HG02571 (cell line): ENCODE measurements around the gene NTMT1.

Source experiments
- ATAC-seq: cut with Tn5 transposase; IDR thresholded peaks from one replicate; pipeline ENCODE4 v1.9.1; 2021; ENCODE audit warnings: mild to moderate bottlenecking, moderate library complexity; ENCODE audit not compliant: unreplicated experiment

NTMT1 gene

DNA sequence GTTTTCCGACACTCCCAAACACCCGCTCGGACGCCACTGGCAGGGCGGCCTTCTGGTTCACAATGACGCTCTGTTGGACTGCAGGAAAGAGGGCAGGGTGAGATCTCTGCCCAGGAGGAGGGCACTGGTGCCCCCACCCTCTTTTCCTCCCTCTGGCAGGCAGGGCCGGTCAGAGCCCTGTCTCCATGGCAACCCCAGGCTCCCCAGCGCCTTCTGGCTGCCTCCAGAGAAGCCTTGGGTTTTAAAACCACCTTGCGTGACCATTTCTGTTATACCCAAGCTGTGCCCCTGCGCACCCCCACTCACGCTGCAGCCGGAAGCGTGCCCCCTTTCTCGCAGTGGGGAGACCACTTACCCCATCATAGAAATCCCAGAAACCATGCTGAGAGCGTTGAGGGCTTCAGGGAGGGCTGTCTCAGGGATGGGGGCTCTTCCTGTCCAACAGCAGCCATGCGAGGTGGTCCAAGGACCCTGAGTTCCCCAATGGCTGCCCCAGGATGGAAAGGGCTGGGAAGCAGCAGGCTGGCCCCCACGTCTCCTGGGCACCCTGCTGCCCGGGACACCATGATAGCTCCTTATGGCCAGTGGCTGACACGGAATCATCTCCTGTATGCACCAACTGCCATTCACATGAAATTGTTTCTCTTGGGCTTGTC lies 12.3 kb upstream of the NTMT1 start:
- ATAC-seq = no peak

DNA sequence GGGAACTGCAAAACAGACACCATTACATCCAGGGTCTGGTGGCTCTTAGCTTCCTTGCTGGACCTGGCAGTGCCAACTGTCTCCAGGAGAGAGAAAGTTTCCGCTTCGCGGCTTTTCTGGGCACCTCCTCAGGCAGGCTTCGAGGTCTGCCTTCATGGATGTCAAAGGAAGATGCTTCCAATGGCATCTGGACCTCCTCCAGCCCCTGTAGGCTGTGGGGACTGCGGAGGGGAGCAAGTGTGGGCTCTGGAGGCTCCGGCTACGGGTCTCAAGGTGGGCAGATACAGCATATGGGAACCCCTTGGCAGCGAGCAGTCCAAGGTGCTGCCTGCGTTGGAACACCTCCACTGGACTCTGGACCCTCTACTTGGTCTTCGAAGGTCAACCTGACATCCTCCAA lies 11.0 kb upstream of the NTMT1 start:
- ATAC-seq = no peak

DNA sequence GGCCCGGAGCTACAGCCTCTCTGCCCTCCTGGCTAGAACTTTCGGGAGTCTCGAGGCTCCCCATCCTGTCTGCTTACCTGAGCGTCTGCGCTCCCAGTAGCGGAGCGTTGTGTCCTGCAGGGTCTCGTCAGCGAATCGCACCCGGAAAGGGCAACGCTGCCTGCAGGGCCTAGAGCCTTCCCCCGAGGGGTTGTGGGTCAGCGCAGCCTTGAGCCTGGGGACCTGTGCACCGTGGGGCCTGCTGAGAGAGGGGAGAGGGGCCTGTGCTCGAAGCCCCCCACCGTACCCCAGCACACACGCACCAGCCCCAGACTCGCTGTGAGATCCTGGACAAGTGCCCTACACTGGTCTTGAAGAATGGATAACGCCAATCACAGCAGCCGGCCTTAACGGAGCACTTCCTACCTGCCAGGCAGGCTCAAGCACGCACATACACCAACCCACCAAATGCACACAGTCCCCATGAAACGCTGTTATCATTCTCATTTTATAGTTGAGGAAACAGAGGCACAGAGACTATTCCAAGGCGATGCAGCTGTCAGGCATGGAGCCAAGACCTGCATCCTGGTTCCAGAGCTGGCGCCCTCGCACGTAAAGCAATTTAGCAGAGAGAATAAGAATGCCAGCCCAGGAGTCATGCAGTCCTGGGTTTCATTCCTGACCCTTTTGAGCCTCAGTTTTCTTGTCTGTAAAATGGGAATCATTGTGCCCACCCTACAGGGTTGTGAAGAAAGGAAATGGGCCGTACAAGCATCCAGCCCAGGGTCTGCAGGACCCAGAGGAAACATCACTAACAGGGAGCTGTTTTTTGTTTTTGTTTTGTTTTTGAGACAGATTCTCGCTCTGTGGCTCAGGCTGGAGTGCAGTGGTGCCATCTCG lies 10.3 kb upstream of the NTMT1 start:
- ATAC-seq = no peak

DNA sequence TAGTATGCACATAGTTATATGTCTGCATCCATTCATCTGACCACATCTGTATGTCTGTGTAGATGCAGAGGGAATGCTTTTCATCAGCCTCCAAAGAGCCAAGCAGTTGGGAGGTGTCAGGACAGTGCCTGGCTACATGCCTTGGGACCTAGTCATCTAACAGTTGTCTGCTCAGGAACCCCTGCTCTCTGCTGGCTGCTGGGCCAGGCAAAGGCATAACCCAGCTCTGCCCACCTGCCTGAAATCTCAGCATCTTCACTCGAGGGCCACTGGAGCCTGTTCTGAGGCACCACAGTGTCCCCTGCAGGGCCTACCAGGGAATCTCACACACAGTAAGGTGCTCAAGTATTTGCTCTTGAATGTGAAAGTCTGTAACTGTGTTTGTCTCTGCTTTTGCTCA lies 8.8 kb upstream of the NTMT1 start:
- no peak for ATAC-seq

DNA sequence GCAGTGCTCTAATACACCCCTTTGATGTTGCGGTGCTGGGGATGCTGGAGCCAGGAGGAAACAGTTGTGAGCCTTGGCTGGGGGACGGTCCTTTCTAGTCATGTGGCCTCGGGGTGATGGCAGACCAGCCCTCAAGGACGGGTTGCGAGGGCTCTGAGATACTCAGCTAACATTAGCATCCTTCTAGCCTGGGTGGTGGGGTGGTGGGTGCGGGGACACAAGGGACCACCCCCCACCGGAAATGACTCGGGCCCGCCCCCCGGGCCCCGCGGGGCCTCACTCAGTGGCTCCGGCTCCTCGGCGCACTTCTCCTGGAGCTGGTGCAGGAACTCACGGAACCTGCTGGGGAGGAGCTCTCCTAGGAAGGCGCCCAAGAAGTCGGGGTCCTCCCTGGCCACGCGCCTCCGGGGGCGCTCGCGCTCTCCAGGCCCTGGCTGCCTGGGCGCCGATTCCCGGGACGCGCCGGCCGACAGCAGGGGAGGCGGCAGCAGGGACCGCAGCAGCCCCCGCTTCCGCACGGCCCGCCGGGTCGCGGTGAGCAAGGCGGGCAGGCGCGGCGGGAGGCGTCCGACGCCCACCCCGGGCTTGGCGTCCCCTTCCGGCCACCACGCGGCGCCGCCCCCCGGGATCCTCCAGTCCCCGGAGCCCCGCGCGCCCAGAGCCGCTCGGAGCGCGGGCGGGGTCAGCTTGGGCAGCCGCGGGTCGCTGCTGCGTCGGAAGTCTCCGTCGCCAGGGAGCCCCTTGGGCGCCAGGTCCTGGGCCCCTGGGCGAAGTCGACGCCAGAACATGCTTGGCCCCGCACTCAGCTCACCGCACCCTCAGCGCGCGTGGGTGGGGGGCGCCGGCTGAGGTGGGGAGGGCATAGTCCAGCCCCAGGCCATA lies 5.9 kb upstream of the NTMT1 start:
- ATAC-seq = no peak

DNA sequence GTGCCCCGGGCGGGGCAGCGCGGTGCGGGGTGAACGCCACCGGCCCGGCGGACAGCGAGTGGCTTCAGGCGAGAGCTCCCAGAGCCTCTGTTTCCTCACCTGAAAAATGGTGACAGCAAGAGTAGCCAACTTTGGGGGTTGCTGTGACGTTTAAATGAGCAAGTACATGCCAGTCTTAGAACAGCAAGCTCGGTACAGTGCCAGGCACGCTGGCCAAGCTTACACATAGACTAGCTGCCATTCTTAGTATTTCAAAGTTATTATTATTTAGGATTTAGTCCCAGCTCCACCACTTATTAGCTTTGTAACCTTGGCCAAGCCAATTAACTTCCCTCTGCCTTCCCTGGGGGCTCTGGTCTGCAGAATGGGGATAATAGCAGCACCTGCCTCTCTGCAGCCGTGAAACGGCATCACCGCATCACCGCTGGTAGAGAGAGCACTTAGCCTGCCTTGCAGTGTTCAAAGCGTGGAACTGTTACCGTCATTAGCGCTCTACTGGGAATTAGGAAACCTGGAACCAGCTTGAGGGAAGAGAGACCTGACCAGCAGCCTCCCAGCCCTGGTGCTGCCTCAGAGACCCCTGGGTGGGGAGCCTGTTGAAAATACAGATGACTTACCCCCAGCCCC lies 5.2 kb upstream of the NTMT1 start, which contains the start of gene C9orf50:
Gene C9orf50 (minus strand): TSS at position 433 of the 627 bp plus-strand sequence. CDS start 527 bp downstream, outside the sequence.
- no peak for ATAC-seq

DNA sequence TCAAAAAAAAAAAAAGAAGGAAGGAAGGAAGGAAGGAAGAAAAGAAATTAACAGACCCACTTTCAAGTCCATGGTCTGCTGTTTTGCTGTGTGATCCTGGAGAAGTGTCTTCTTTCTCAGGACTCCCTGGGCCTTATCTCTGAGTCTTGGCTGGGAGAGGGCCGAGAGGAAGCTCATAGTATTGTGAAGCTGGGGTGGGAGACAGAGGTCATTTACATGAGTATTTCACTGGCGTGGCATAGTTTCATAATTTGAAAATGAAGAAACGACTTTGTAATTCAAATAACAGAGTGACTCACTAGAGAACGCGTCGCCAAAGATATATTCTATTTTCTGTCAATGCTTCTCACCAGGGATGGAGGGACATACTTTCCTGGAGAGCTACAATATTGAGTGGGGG lies 2.6 kb upstream of the NTMT1 start:
- ATAC-seq = no peak

DNA sequence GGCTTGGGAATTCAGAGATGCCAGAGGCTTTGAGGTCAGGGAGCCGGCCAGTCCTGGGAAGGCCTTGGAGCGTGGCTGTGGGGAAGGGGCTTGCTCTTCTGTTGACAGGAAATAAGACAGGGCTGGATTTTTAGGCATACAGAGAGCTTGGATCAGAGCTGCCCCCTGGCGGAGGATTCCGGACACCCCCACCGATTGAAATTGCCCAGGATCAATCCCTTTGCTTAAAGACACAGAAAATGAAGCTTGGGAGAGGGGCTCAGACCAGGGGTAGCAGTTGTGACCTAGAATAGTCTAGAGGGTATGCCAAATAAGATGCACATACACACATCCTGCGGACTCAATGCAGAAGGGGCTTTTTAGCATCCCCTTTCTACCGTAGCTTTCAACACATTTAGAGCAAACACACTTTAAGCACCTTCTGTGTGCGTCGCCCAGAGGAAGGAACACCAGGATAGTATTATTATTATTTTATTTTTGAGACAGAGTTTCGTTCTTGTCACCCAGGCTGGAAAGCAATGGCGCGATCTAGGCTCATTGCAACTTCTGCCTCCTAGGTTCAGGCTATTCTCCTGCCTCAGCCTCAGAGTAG lies 1.7 kb upstream of the NTMT1 start:
- no peak for ATAC-seq

DNA sequence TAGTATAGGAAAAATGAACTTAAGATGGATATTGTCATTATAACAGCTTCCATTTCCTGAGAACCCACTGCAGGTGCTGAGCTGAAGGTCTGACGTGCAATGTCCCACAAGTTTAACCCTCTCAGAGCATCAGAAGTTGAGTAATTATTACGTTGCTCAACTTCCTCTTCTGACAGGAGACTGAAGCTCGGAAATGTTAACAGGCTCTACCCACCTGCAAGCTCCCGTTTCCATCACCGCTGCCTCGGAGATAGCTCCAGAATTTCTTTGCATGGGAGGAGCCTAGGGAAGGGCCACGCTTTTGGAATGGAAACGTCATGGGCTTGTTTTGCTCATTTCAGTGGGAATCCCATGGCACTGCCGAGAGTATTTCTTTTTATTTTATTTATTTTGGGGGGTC lies 1.0 kb upstream of the NTMT1 start:
- no peak for ATAC-seq

DNA sequence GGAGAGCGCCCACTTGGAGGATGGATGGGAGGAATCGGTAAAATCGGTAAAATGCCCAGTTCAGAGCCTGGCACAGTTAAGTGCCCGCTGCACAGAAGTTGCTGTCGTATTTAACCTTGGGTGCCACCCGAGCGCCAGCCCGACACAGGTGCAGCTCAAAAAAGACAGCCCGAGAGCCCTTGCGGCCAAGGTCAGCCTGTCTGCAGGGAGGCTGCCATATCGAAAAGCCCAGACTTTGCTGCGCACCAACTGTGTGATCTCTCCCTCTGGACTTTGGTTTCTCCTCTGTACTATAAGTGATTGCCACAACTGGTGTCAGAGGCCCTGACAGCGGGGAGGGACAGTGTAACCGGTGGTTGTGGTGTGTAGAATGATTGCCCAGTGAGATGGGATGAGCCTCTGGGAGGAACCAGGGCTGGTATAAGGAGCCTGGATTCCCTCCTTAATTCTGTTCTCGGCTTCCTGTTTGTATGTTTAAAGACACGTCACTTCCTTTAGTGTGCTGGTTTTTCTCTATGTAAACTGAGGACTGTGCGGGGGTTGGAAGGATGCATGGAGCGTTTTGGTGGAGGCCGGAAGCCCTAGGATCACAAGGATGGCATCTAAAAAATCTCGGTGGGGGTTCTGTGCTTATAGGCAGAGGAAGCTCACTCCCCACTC lies 792 bp downstream of the NTMT1 start:
- ATAC-seq = peak; percentile 8

DNA sequence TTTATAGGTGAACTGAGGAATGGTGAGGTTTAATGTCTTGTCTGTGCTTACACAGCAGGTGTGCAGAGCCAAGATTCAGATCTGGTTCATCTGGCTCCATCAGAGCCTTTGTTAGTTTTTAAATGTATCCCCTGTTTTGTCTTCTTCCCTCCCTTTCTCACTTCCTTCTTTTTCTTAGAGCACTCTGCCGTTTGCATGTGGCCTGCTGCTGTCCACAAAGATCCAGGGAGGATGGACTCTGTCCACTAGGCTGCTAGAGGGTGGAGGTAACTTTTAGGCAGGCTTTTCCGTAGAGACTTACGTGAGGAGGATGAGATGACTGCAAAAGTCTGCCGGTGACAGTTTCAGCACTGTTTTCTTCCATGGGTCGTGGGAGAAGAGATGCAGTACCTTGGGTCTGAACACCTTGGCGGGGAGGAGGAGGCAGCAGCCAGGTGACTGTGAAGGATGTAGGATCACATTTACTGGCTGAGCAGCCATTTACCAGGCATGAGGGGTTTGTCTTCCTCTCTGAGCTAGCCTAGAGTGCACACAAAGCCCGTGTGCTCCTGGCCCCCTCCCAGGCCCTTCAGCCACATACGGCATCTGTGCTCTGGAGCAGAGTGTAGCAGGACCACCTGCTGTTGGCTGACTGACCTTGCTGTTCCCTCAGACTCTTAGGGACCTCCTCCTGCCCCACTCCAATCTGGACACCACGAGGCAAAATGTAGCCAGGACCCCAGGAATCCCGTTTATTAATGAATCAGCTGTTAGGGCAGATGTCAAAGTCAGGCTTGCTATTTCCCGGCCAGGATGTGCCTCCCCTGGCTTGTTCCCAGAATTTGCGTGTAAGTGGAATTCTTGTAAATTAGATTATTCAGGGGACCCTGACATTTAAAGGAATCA lies 1.8 kb downstream of the NTMT1 start:
- ATAC-seq = no peak

DNA sequence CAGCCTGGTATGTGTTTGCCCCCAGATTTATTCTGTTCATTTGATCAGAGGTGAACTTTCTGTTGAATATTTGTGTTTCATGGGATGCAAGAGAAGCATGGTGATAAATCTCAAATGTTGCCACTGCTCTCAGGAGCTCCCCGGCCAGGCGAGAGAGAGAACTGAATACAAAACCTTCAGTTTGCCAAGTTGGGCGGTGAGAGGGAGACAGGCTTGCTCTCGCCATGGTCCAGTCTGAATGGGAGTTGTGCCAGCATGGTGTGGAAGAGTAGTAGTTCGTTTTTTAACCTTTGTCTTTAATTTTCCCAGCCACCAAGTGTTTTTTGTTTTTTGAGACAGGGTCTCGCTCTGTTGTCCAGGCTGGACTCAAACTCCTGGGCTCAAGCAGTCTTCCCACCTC lies 2.7 kb downstream of the NTMT1 start:
- no peak for ATAC-seq

DNA sequence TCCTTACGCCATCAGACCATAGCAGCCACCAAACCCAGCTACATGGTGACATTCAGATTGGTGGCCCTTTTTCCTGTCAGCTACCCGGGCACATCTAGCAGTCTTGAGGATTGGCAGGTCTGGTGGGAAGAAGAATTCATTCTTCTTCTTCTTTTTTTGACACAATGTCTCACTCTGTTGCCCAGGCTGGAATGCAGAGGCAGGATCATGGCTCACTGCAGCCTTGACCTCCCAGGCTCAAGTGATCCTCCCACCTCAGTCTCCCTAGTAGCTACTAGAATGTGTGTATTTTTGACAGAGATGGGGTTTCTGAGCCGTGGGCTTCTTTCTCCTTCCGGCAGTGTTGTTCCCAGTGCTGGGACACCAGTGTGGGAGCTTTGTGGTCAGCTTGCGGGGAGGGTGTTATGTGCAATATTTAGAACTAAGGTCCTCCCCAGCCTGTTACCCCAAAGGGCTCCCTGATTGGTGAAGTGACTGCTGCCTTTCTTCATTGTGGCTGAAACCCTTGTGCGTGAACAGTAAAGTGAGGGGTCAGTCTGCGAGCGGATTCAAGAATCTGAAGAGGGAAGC lies 3.4 kb downstream of the NTMT1 start:
- no peak for ATAC-seq

DNA sequence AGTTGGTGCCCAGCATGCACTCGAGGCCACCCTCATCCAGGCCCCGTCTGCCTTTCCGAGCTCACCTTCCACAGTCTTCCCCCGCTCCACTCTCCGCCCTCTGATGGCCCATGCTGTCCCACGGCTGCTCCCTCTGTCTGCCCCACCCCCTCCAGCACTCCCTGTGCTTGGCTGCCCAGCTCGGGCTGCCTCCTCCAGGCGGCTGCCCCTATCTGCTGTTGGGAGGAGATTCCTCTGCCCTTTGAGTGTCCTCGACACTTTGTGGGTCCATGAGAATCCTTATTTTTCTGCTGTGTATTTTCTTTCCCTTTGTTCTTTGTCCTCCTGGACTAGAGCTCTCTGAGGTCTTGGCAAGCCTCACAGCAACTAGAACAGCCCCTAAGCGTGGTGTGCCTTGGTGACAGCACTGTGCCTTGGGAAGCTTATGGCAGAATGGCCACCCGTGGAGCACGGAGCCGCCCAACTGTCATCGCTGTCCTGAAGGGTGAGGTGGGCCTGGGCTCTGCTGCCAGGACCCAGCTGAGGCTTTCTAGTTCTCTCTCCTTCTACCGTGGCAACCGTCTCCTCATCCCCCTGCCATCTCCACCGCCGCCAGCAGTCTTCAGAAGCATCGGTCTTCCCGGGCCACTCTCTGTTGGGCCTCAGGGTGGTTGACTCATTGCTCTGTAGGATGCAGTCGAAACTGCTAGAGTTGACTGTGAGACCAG lies 5.2 kb downstream of the NTMT1 start:
- no peak for ATAC-seq

DNA sequence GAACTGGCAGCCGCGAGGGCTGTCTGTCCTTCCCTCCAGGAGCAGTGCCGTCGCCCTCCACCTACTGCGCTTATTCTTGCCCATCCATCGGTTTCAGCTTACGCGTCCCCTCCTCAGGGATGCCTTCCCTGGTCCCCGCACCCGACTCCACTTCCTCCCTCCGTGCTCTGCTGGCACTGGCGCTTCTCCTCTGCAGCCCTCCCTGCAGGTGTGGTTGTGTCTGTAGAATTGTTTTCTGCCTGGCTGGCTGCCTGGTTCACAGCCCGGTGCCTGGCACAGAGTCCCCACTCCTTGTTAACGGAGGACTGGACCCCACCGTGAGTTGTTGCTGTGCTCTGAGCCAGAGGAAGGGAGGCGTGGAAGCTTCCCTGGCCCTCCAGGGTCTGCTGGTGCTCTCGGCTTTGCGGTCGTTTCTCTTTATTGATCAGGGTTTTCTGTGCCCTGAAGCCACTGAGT lies 5.7 kb downstream of the NTMT1 start:
- ATAC-seq = no peak

DNA sequence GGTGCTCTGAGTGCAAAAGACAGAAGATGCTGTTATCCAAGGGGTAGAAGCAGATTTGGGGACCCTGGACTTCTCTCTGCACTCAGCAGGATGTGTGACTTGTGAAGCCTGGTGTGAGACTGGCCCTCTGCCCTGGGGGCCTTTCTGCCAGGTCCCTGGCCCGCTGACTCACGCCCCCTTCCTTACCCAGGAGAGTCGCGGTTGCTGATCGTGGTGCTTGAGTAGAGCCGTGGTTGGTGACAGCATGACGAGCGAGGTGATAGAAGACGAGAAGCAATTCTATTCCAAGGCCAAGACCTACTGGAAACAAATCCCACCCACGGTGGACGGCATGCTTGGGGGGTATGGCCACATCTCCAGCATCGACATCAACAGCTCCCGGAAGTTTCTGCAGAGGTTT lies 6.5 kb downstream of the NTMT1 start:
- no peak for ATAC-seq

DNA sequence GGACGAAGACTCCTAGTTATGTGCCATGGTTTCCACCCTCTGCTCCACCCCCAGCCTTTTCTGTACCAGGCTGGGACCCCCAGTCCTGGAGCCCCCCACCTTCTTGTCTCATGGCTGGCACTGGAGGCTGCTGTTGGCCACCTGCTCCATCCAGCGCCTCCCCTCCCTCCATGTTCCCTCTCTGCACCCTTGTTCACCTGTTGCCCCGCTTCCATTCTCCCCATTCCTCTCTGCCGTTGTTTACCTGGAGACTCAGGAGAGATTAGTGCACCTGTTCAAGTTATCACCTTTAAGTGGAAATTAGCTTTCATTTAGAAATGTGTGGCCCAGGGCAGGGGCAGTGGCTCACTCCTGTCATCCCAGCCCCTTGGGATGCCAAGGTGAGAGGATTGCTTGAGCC lies 7.2 kb downstream of the NTMT1 start:
- no peak for ATAC-seq

DNA sequence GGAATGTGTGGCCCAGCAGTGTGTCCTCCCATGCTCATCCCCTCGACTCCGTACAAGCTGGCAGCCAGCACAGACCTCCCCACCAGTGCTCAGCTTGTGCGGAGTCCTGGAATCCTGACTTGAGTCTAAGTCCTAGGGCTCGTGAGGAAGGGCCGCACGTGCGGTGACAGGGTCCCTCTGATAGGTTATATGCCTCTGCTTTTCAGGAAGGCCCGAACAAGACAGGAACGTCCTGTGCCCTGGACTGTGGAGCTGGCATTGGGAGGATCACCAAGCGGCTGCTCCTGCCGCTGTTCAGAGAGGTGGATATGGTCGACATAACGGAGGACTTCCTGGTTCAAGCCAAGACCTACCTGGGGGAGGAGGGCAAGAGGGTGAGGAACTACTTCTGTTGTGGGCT lies 7.9 kb downstream of the NTMT1 start:
- ATAC-seq = no peak
